Mesothelial cell of epicardium (in vitro differentiated cells): ENCODE data around the gene ATG2A. TPM values are rescaled to one million over a fixed set of nuclear protein-coding genes. Genes with fewer than 3 reads are reported as not detected.

Experiments used
- DNase-seq, 2 experiments: peaks; one replicate each; pipeline ENCODE4 v3.0.0; 2021; ENCODE audit warnings: low spot score in 2 of 2; ENCODE audit not compliant: unreplicated experiment in 2 of 2
- H3K27ac Mint-ChIP-seq: 2 replicates; pipeline ENCODE4 v1.8.0; 2021; ENCODE audit warnings: mixed read lengths
- H3K27me3 Mint-ChIP-seq: 2 replicates; pipeline ENCODE4 v1.8.0; 2021; ENCODE audit warnings: low read depth, mixed read lengths
- H3K36me3 Mint-ChIP-seq: 2 replicates; pipeline ENCODE4 v1.8.0; 2021; ENCODE audit warnings: mixed read lengths
- H3K4me1 Mint-ChIP-seq: 2 replicates; pipeline ENCODE4 v1.8.0; 2021; ENCODE audit warnings: mixed read lengths
- H3K4me3 Mint-ChIP-seq: 2 replicates; pipeline ENCODE4 v1.8.0; 2021; ENCODE audit warnings: mild to moderate bottlenecking, moderate library complexity, mixed read lengths
- H3K9me3 Mint-ChIP-seq: 2 replicates; pipeline ENCODE4 v1.8.0; 2021; ENCODE audit warnings: mixed read lengths
- total RNA-seq: library from RNA; stranded (reverse); gene quantifications from 3 replicates; pipeline ENCODE4 v1.2.1, GENCODE V29; 2021
- TF ChIP-seq, protein P1 (sequence below): fragments of 200-600 bp; sonication (generic); IDR thresholded peaks from one replicate; pipeline ENCODE4 v1.5.0; 2021; ENCODE audit warnings: antibody characterized with exemption; ENCODE audit not compliant: unreplicated experiment

ATG2A gene
- total RNA-seq, 1 donor from 2014 or later: 31.7 TPM

DNA sequence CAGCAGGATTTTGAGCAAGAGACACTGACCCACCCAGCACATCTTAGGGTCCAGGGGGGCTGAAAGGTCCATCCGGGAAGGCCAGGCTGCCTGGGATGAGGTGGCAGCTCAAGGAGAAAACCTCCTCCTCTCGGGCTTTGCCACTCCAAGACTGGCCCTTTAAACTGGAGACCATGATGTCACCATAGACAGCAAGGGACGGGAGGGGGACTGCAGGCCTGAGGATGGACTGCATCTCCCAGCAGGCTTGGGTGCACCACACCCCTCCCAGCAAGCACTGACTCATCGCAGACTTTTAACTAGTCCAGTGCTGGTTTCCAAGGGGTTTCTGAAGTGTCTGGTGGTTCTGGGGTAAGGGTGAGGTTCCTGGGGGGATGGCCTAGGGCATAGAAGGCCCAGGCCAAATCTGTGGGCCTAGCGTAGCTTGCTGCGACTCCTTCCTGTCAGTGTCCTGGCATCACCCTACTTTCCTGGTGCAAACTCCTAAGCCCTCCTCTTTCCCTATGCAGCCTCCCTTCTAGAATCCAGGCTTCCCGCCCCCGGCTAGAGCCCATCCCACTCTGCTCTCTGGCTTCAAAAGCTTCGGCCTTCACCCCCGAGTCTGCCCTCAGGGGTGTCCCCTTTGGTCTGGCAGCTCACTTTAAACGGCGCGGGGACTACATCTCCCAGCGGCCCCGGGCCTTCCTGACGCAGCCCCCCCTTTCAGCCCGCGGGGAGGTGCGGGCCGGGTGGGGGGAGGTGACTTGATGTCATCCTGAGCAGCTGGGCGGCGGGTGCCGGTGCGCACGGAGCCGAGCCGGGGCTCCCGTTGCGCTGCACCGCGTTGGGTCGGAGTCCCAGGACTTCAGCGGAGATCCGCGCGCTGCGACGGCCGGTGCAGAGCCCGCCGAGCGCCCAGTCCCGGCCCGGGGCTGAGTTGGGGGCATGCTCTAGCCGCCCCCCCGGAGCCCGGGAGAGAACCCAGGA lies 7.2 kb upstream of the ATG2A start, which contains the start of gene PPP2R5B:
Gene PPP2R5B, plus strand, starts transcription at position 746 of the 966 bp plus-strand sequence. CDS start 1,046 bp downstream, outside the sequence.
- peak within 1 kb of the TSS; percentile 95 for H3K27ac Mint-ChIP-seq
- H3K4me3 Mint-ChIP-seq: peak within 1 kb of the TSS; percentile 92
- DNase-seq: peak; percentile 66 to 79
- TF ChIP-seq, protein P1, sequence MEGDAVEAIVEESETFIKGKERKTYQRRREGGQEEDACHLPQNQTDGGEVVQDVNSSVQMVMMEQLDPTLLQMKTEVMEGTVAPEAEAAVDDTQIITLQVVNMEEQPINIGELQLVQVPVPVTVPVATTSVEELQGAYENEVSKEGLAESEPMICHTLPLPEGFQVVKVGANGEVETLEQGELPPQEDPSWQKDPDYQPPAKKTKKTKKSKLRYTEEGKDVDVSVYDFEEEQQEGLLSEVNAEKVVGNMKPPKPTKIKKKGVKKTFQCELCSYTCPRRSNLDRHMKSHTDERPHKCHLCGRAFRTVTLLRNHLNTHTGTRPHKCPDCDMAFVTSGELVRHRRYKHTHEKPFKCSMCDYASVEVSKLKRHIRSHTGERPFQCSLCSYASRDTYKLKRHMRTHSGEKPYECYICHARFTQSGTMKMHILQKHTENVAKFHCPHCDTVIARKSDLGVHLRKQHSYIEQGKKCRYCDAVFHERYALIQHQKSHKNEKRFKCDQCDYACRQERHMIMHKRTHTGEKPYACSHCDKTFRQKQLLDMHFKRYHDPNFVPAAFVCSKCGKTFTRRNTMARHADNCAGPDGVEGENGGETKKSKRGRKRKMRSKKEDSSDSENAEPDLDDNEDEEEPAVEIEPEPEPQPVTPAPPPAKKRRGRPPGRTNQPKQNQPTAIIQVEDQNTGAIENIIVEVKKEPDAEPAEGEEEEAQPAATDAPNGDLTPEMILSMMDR: no peak
- H3K4me1 Mint-ChIP-seq: peaks cover 13% of the 10 kb centered on the region
- peaks cover 2% of the 10 kb centered on the region for H3K36me3 Mint-ChIP-seq
- H3K27me3 Mint-ChIP-seq: no peaks in the 10 kb centered on the region
- no peaks in the 10 kb centered on the region for H3K9me3 Mint-ChIP-seq

DNA sequence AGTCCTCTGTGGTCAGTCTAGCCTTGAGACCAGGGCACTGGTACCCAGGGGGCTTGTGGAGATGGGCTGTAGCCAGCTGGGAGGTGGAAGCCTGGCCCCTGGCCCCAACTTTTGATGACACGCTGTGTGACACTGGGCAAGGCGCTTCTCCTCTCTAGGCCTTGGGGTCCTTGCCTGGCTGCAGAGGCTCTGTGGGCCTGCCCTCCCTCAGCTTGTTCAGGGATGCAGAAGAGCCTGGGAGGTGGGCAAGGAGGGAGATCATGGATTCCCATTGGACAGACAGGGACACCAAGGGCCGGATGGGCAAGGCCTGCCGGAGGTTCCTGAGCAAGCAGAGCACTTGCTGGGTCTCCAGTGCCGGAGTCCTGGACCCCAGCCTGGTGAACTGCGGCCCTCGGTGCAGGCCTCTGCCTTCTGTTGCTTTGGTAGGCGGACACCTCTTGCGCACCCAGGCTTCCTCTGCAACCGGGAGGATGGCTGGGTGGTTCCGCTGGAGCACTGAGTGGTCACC lies 6.2 kb upstream of the ATG2A start:
- Mint-ChIP-seq H3K27ac (no peak overlapping the region), H3K9me3 (no peaks in the 10 kb centered on the region), H3K36me3 (peaks cover 2% of the 10 kb centered on the region), H3K27me3 (no peaks in the 10 kb centered on the region), H3K4me3 (peak overlapping the region; percentile 92), H3K4me1 (peaks cover 14% of the 10 kb centered on the region)
- TF ChIP-seq, protein P1: no peak
- DNase-seq: no peak

DNA sequence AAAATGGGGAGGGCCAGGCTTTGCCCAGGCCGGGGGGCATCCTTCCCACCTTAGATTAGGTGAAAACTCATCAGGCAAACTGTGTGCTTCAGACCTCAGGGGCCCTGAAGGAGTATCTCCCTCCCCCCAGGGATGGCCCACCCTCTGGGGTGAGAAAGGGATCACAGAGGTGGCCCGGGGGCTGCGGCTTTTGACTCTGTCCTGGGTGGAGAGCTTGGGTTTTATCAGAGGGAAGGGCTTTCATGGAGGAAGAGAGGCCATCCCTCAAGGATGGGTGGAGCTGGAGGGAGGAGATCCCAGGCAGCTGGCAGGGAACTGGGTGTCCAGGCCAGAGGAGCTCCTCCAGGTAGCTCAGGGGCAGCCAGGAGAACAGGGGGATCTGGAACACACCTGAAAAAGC lies 4.4 kb upstream of the ATG2A start:
- Mint-ChIP-seq H3K36me3 (no peaks in the 10 kb centered on the region), H3K9me3 (no peaks in the 10 kb centered on the region), H3K4me3 (no peak overlapping the region), H3K27ac (no peak overlapping the region), H3K4me1 (peaks cover 25% of the 10 kb centered on the region), H3K27me3 (no peaks in the 10 kb centered on the region)
- TF ChIP-seq, protein P1: no peak
- no peak for DNase-seq

DNA sequence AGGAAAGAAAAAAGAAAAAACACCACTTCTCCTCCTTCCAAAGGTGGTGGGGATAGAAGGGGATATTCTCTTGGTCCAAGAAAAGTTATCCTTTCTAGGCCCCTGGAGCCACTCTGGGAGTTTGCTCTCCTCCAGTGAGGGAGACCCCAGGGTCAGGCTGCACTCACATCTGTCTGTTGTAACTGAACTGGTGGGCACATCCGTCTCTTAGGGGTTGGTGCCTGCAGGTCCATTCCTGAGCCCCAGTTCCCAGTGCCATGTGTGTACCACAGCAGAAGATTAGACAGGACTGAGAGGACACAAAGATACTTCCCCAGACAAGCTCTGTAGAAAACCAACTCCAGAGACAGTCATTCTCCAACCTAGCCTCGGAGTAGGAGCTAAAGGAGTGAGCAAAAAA lies 3.1 kb upstream of the ATG2A start:
- Mint-ChIP-seq H3K27ac (no peak overlapping the region), H3K36me3 (no peaks in the 10 kb centered on the region), H3K4me3 (no peak overlapping the region), H3K27me3 (no peaks in the 10 kb centered on the region), H3K4me1 (peaks cover 33% of the 10 kb centered on the region), H3K9me3 (no peaks in the 10 kb centered on the region)
- TF ChIP-seq, protein P1: no peak
- DNase-seq: no peak

DNA sequence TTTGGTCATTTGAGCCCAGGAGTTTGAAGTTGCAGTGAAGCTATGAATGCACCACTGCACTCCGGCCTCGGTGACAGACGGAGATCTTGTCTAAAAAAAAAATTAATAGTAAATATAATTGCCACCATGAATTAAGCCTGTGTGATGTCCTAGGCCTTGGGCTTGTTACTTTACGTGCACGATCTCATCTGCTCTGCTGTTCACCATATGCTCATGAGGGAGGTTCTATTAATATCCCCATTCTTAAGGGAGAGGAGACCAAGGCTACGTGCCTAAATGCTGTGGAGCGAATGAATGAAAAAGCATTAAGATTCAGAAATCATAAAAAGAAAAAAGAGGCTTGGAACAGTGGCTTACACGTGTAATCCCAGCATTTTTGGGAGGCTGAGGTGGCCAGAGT lies 2.6 kb upstream of the ATG2A start:
- DNase-seq: no peak
- no peaks in the 10 kb centered on the region for H3K27me3 Mint-ChIP-seq
- no peak overlapping the region for H3K4me3 Mint-ChIP-seq
- H3K36me3 Mint-ChIP-seq: no peaks in the 10 kb centered on the region
- TF ChIP-seq, protein P1: no peak
- H3K27ac Mint-ChIP-seq: peak overlapping the region; percentile 16
- H3K9me3 Mint-ChIP-seq: no peaks in the 10 kb centered on the region
- peaks cover 31% of the 10 kb centered on the region for H3K4me1 Mint-ChIP-seq
